HAP-1 (cell line): ENCODE measurements around the gene PTPRJ.

Experiments
- DNase-seq, 2 experiments: peaks; one replicate each; pipeline ENCODE4 v3.0.0-alpha.2; 2016 to 2020; ENCODE audit warnings: low spot score in 2 of 2
- H3K27me3 ChIP-seq: fragments of 250-450 bp; sonication (Bioruptor Pico); 2 replicates; pipeline ENCODE4 v1.5.1; 2020; ENCODE audit warnings: low read depth, mild to moderate bottlenecking, moderate library complexity
- H3K36me3 ChIP-seq: fragments of 250-450 bp; sonication (Bioruptor Pico); replicated peaks from 2 replicates; pipeline ENCODE4 v1.5.1; 2020; ENCODE audit warnings: mild to moderate bottlenecking
- H3K4me1 ChIP-seq: fragments of 250-450 bp; sonication (Bioruptor Pico); 2 replicates; pipeline ENCODE4 v1.5.1; 2020; ENCODE audit warnings: mild to moderate bottlenecking
- H3K4me3 ChIP-seq: fragments of 250-450 bp; sonication (Bioruptor Pico); 2 replicates; pipeline ENCODE4 v1.5.1; 2020; ENCODE audit warnings: mild to moderate bottlenecking, moderate library complexity
- H3K9me3 ChIP-seq: fragments of 250-450 bp; sonication (Bioruptor Pico); 2 replicates; pipeline ENCODE4 v1.5.1; 2020; ENCODE audit warnings: mild to moderate bottlenecking, moderate library complexity
- in situ Hi-C: fragments of 300-500 bp; cut with MboI; formaldehyde crosslinking; loops from 3 replicates; pipeline ENCODE4 v1.14.3; 2020; ENCODE audit warnings: low sequenced_read_pairs, inconsistent platforms, mixed read lengths

Gene PTPRJ

DNA sequence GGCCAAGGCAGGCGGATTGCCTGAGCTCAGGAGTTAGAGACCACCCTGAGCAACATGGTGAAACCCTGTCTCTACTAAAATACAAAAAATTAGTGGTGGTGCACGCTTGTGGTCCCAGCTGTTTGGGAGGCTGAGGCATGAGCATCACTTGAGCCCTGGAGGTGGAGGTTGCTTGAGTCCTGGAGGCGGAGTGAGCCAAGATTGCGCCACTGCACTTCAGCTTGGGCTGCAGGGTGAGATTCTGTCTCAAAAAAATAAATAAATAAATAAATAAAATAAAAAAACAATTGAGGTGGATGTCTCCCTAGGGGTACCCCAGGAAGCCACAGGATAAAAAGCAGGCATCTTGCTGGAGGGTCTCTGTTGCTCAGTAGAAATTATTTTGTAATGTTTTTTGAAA is 14.1 kb downstream of the PTPRJ start:
- DNase-seq, result no peak
- Histone ChIP-seq H3K4me3 (no peak overlapping the region), H3K36me3 (no peaks in the 10 kb centered on the region), H3K4me1 (peaks cover 48% of the 10 kb centered on the region), H3K27me3 (no peaks in the 10 kb centered on the region), H3K9me3 (no peaks in the 10 kb centered on the region)
- in situ Hi-C loops, result no loop called here

DNA sequence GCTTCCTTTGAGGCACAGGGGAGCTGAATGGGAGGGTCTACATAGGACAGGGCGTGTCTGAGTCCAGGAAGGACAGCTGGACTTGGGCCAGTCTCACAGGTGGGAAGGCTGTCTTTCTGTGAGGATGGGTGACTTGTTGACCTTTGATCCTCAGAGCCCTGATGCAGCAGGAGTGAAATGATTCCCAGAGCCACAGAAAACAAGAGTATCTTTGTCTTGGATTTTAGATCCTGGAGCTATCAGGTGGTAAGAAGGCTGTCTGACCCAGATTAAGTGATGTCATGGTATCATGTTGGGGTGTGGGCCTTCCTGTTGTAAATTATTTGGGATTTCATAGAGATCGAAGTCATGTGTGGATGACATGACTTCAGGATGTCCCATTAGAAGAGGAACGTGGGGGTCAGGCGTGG is 15.0 kb downstream of the PTPRJ start:
- Histone ChIP-seq H3K4me1 (peaks cover 39% of the 10 kb centered on the region), H3K9me3 (no peaks in the 10 kb centered on the region), H3K27me3 (no peaks in the 10 kb centered on the region), H3K4me3 (no peak overlapping the region), H3K36me3 (no peaks in the 10 kb centered on the region)
- in situ Hi-C loops, result no loop called here
- no peak for DNase-seq

GRCh38 chr11:47997063-47998053 is 17.0 kb downstream of the PTPRJ start:
- H3K4me1 ChIP-seq, result peaks cover 20% of the 10 kb centered on the region
- H3K9me3 ChIP-seq, result no peaks in the 10 kb centered on the region
- DNase-seq, result no peak
- no peak overlapping the region for H3K4me3 ChIP-seq
- in situ Hi-C loops, result no loop called here
- H3K36me3 ChIP-seq, result no peaks in the 10 kb centered on the region
- H3K27me3 ChIP-seq, result no peaks in the 10 kb centered on the region

DNA sequence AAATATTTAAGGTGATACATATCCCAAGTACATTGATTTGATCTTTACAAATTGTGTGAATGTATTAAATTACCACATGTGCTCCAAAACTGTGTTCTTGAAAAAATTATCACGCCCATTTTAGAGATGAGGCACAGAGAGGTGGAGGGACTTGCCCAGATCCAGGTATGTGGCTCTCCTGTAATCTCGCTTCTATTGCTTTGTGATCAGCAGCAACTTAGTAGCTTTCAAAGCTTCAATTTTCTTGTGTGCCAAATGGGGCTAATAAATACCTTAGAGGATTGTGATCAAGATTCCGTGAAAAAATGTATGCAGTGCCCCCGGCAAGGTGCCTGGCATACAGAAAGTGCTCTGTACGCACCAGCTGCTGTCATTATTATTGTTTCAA is 18.0 kb downstream of the PTPRJ start:
- no peak overlapping the region for H3K4me3 ChIP-seq
- no peaks in the 10 kb centered on the region for H3K36me3 ChIP-seq
- H3K4me1 ChIP-seq, result peaks cover 11% of the 10 kb centered on the region
- no peak for DNase-seq
- no peaks in the 10 kb centered on the region for H3K9me3 ChIP-seq
- no peaks in the 10 kb centered on the region for H3K27me3 ChIP-seq
- in situ Hi-C loops, result no loop called here

DNA sequence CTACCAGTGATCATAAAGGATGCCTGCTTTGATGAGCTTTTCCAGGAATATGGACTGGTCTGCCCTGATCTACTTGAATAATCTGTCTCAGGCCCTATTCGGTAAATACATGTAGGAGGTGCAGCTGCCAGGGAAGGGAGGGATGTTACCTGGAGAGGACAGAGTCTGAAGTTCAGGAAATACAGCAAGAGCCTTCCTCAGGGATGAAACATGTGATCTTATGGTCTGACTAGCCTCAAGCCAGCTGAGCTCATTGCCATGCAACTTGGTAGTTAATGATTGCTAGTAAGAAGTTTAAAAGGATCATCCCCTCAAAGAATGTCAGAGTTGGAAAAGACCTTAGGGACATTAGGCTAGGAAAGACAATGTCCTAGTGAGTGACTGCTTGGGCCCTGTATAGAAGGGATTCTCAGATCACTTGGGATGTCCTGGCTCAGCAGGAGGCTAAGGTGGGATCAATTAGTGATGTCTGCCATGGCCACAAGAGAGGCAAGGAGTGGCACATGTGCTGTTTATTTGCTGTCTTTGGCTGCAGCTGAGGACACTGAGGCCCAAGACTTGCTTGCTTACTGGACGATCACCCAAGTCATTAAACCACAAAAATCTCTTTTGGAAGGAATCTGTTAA is 18.5 kb downstream of the PTPRJ start:
- Histone ChIP-seq H3K4me1 (peaks cover 8% of the 10 kb centered on the region), H3K4me3 (no peak overlapping the region), H3K9me3 (no peaks in the 10 kb centered on the region), H3K36me3 (no peaks in the 10 kb centered on the region), H3K27me3 (no peaks in the 10 kb centered on the region)
- no peak for DNase-seq
- in situ Hi-C loops, result no loop called here

- Histone ChIP-seq H3K9me3 (no peaks in the 10 kb centered on the region), H3K27me3 (no peaks in the 10 kb centered on the region), H3K4me3 (no peak overlapping the region), H3K4me1 (peaks cover 10% of the 10 kb centered on the region), H3K36me3 (no peaks in the 10 kb centered on the region)
- no peak for DNase-seq
- in situ Hi-C loops, result no loop called here
Measured at GRCh38 chr11:48000432-48000831, 20.1 kb downstream of the PTPRJ start.

DNA sequence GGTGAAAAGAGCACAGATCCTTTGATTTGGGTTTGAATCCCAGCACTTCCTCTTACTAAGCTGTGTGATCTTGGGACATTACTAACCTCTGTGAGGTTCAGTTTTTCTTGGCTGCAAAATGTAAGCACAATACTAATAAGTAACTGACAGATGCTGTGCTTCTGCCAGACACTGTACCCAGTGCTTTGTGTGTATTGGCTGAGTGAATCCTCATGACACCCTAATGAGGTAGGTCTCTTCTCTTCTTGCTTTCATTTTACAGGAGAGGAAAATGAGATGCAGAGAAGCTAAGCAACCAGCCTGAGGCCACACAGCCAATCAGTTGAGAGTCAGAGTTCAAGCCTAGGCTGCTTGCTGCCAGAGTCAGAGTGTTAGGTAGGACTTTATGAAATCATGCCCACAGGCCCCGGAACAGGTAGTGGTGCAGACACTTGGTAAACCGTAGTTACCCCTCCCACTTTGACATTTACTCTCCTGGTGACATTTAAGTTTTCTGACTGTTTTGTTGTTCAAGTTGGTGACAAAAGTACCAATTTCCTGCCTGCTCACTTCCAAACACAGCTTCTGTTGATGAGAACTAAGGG is 21.2 kb downstream of the PTPRJ start:
- no peak for DNase-seq
- in situ Hi-C loops, result no loop called here
- Histone ChIP-seq H3K27me3 (no peaks in the 10 kb centered on the region), H3K4me1 (peaks cover 11% of the 10 kb centered on the region), H3K36me3 (no peaks in the 10 kb centered on the region), H3K9me3 (no peaks in the 10 kb centered on the region), H3K4me3 (no peak overlapping the region)

DNA sequence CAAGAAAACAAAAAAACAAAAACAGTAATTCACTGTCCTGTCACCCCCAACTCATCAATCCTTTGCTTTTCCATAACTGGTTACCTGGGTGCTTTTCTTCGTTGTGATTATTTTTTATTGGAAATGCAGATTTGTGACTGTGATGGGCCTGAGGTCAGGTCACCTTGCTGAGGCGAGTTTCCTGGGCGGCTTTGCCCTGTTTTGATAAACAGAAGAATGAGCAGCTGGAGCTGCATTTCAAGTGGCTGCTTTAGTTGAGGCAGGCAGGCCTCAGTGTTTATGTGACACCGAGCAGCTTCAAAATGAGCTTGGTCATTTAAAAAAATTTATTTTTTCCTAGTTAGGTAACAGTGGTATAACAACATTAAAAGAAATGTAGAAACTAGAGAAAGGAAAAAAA is 22.2 kb downstream of the PTPRJ start:
- H3K36me3 ChIP-seq, result no peaks in the 10 kb centered on the region
- H3K4me3 ChIP-seq, result no peak overlapping the region
- H3K27me3 ChIP-seq, result no peaks in the 10 kb centered on the region
- no peak for DNase-seq
- in situ Hi-C loops, result no loop called here
- no peaks in the 10 kb centered on the region for H3K9me3 ChIP-seq
- H3K4me1 ChIP-seq, result peaks cover 5% of the 10 kb centered on the region

DNA sequence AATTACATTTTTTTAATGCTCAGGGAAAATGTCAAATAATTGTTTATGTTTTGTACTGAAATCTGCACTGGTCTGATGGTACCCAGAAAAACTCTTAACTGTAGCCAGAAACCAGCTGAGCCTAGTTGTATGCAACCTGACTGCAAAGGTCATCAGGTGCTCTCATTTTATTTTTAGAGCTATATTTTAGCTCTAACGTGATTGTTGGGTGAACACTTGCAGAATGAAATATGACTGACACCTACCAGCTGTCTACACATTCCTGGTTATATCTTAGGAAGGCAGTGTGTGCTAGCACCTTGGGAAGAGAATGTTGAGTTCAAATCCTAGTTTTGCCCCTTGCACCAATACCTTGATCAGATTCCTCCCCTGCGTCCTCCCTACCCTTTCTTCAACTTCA is 23.6 kb downstream of the PTPRJ start:
- no peak for DNase-seq
- Histone ChIP-seq H3K27me3 (no peaks in the 10 kb centered on the region), H3K36me3 (no peaks in the 10 kb centered on the region), H3K9me3 (no peaks in the 10 kb centered on the region), H3K4me1 (peaks cover 3% of the 10 kb centered on the region; the same call in 1 of the 2 replicates), H3K4me3 (no peak overlapping the region)
- in situ Hi-C loops, result no loop called here

- in situ Hi-C loops, result no loop called here
- H3K9me3 ChIP-seq, result no peaks in the 10 kb centered on the region
- H3K4me3 ChIP-seq, result no peak overlapping the region
- no peak for DNase-seq
- peaks cover 3% of the 10 kb centered on the region; the same call in 1 of the 2 replicates for H3K4me1 ChIP-seq
- no peaks in the 10 kb centered on the region for H3K27me3 ChIP-seq
- H3K36me3 ChIP-seq, result no peaks in the 10 kb centered on the region
Measured at GRCh38 chr11:48004456-48004855, 24.1 kb downstream of the PTPRJ start.

DNA sequence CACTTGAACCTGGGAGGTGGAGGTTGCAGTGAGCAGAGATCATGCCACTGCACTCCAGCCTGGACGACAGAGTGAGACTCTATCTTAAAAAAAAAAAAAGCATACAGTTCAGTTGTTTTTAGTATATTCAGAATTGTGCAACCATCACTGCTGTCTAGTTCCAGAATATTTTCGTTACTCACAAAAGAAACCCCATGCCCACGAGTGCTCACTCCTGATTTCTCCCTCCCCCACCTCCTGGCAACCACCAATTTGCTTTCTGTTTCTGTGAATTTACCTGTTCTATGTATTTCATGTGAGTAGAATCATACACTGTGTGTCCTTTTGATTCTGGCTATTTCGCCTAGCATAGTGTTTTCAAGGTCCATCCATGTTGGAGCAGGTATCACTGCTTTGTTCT is 24.8 kb downstream of the PTPRJ start:
- peaks cover 3% of the 10 kb centered on the region; the same call in 1 of the 2 replicates for H3K4me1 ChIP-seq
- no peaks in the 10 kb centered on the region for H3K9me3 ChIP-seq
- H3K4me3 ChIP-seq, result no peak overlapping the region
- no peaks in the 10 kb centered on the region for H3K27me3 ChIP-seq
- in situ Hi-C loops, result no loop called here
- no peak for DNase-seq
- no peaks in the 10 kb centered on the region for H3K36me3 ChIP-seq

- Histone ChIP-seq H3K4me1 (peaks cover 7% of the 10 kb centered on the region), H3K4me3 (no peak overlapping the region), H3K9me3 (no peaks in the 10 kb centered on the region), H3K36me3 (no peaks in the 10 kb centered on the region), H3K27me3 (no peaks in the 10 kb centered on the region)
- DNase-seq, result no peak
- in situ Hi-C loops, result no loop called here
Measured at GRCh38 chr11:48005831-48006270, 25.5 kb downstream of the PTPRJ start.

DNA sequence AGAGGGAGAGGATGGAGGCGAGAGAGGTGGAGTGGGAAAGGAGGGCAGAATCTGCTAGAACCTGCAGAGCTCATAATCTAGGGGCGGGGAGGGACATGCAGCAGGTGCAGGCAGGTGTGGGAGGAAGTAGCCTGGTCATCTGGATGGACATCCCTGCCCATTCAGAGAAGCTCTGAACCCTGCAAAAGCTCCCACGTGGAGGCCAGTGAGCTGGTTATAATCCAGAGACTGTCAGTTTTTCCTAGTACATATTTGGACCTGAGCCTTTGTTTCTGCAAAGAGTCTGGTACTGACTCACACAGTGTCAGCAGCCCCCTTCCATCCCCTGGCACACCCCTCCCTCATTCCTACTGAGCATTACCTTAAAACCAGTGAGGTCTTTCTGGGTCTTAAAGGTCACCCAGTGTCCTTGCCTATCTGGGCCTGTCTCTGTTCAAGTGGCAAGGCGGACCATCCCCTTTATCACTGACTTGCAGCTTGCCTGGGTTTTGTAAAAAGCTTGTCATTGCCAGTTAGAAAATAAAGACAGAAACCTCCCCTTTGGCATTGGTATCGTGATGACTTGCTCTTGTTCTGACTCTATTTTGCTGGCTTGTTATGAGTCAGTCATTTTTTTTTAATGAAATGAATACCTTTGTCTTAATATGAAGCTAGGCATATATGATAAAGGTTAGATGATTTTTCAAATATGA is 26.1 kb downstream of the PTPRJ start:
- no peak for DNase-seq
- Histone ChIP-seq H3K36me3 (no peaks in the 10 kb centered on the region), H3K27me3 (no peaks in the 10 kb centered on the region), H3K9me3 (no peaks in the 10 kb centered on the region), H3K4me1 (peaks cover 9% of the 10 kb centered on the region), H3K4me3 (no peak overlapping the region)
- in situ Hi-C loops, result no loop called here
